ENCODE data around the gene CCL17.

CCL17 gene

DNA sequence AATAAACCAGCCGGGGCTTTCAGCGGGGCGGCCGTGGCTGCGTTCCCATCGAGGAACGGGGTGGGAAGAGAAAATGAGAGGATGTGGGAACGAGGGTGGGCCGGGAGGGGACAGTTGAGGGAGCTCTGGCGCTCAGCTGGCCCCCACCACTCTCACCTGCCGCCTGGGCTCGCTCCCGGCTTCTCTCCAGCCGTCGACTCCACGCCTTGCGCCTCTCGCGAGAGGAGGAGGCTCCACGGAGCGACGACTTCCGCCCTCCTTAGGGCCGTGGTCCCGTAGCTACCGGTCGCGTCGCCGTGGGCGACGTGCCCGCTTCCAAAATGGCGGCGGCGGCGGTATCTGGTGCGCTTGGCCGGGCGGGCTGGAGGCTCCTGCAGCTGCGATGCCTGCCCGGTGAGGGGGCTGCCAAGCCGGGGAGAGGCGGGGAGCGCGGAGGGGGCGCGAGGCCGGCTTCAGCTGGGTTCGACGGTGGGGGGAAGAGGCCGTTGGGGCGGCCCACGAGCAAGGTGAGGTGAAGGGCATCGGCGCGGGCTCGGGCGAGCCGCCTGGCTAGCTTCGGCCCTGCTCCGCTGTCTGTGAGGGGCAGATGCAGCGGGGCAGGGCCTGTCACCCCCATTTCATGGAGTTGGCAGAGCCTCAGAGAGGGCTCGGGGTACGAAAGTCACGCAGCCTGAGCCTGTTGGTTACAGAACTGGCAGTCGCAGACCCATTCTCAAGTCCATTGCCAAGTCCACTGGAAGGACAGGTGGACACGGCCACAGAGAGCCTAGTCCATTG is 42.8 kb downstream of the CCL17 start, which contains the start of the genes CIAPIN1 and COQ9:
CIAPIN1 (minus strand) TSS at position 200 of the 777 bp plus-strand sequence. CDS start 6,457 bp downstream, outside the sequence.
COQ9 (plus strand) TSS at position 294 of the 777 bp plus-strand sequence; CDS start at position 321, 27 bp downstream.
- H3K4ac ChIP-seq (ENCODE audit: low read depth in 1 of 2, low read length in 2 of 2), result peak within 1 kb of the TSS; percentile 96 to 99
- 0% methylated on average over 56 of the region's 68 CpGs for WGBS
- H3K4me2 ChIP-seq (ENCODE audit: low read length, poor library complexity, severe bottlenecking), result peak within 1 kb of the TSS; percentile 58

DNA sequence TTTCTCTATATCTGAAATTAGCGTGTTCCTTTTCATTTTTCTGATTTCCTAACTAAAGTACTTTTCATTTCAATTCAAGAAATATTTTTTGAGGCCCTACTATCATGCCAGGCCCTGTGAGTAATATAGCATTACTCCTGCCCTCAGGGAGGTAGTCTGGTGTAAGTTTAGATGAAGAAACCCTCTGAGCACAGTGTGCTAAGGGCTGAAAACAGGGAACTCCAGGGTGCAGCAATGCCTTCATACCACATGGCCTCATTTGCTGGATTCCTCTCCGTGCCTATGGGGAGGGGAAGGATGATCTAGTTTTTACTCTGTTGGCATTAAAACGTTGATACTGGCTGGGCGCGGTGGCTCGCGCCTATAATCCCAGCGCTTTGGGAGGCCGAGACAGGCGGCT is 47.5 kb downstream of the CCL17 start:
- H3K4ac ChIP-seq (ENCODE audit: low read depth in 1 of 2, low read length in 2 of 2), result no peak overlapping the region
- peaks cover 26% of the 10 kb centered on the region for H3K79me1 ChIP-seq (replicated peaks; ENCODE audit: low read length, poor library complexity, severe bottlenecking)
- no peaks in the 10 kb centered on the region for H3K27me3 ChIP-seq (ENCODE audit: control insufficient read depth in 1 of 2, insufficient read depth in 1 of 2, low read length in 2 of 2)
- H2AK5ac ChIP-seq (ENCODE audit: low read length, severe bottlenecking), result no peak overlapping the region
- peaks cover 32 to 62% of the 10 kb centered on the region in 2 experiments for H3K36me3 ChIP-seq (ENCODE audit: control insufficient read depth in 1 of 2, insufficient read depth in 2 of 2, low read depth in 1 of 2, low read length in 2 of 2)
- H2BK12ac ChIP-seq (ENCODE audit: low read length in 2 of 2), result no peak overlapping the region
- DNase-seq, result no peak
- 99% methylated on average over 10 of the region's 10 CpGs for WGBS
- H4K8ac ChIP-seq (ENCODE audit: low read length), result no peak overlapping the region
- peak overlapping the region; percentile 6 for H3K9ac ChIP-seq (ENCODE audit: low read length)
- no peak overlapping the region for H2BK5ac ChIP-seq (ENCODE audit: low read depth, low read length, poor library complexity, severe bottlenecking)
- no peak overlapping the region for H3K4me2 ChIP-seq (ENCODE audit: low read length, poor library complexity, severe bottlenecking)
- no peak overlapping the region for H3K4me3 ChIP-seq (ENCODE audit: insufficient read depth in 1 of 2, low read depth in 1 of 2, low read length in 2 of 2)
- no peak overlapping the region for H3K18ac ChIP-seq (ENCODE audit: low read depth in 1 of 2, low read length in 2 of 2)
- H3K23ac ChIP-seq (ENCODE audit: low read length in 2 of 2), result no peak overlapping the region
- no peak overlapping the region for H3K14ac ChIP-seq (ENCODE audit: low read length in 2 of 2)
- no peaks in the 10 kb centered on the region for H3K9me3 ChIP-seq (ENCODE audit: control insufficient read depth, low read length)
- no peak overlapping the region for H3K27ac ChIP-seq (ENCODE audit: low read length, poor library complexity, severe bottlenecking)
- H4K91ac ChIP-seq (ENCODE audit: low read length), result no peak overlapping the region
- H3K4me1 ChIP-seq (ENCODE audit: control insufficient read depth, insufficient read depth, low read depth, low read length), result peaks cover 3% of the 10 kb centered on the region
- no peak overlapping the region for H2AFZ ChIP-seq (ENCODE audit: low read depth, low read length)
- no peak overlapping the region for H2BK15ac ChIP-seq (ENCODE audit: low read depth, poor library complexity, severe bottlenecking)
- no peak overlapping the region for H2BK120ac ChIP-seq (ENCODE audit: low read depth, low read length)

More for the DNA sequence above, 42.8 kb downstream of the CCL17 start, which contains the start of the genes CIAPIN1 and COQ9:
- peak within 1 kb of the TSS; percentile 96 to 97 for H3K4me3 ChIP-seq (ENCODE audit: insufficient read depth in 1 of 2, low read depth in 1 of 2, low read length in 2 of 2)
- H2AK5ac ChIP-seq (ENCODE audit: low read length, severe bottlenecking), result peak within 1 kb of the TSS; percentile 43
- H3K18ac ChIP-seq (ENCODE audit: low read depth in 1 of 2, low read length in 2 of 2), result peak within 1 kb of the TSS; percentile 97 to 98
- H4K91ac ChIP-seq (ENCODE audit: low read length), result peak within 1 kb of the TSS; percentile 94
- no peaks in the 10 kb centered on the region for H3K27me3 ChIP-seq (ENCODE audit: control insufficient read depth in 1 of 2, insufficient read depth in 1 of 2, low read length in 2 of 2)
- peaks cover 7 to 16% of the 10 kb centered on the region in 2 experiments for H3K36me3 ChIP-seq (ENCODE audit: control insufficient read depth in 1 of 2, insufficient read depth in 2 of 2, low read depth in 1 of 2, low read length in 2 of 2)
- H3K23ac ChIP-seq (ENCODE audit: low read length in 2 of 2), result peak within 1 kb of the TSS in 1 of 2 experiments; percentile 100
- peak within 1 kb of the TSS; percentile 92 for H2BK5ac ChIP-seq (ENCODE audit: low read depth, low read length, poor library complexity, severe bottlenecking)
- peak within 1 kb of the TSS; percentile 66 for H3K27ac ChIP-seq (ENCODE audit: low read length, poor library complexity, severe bottlenecking)
- H3K14ac ChIP-seq (ENCODE audit: low read length in 2 of 2), result peak within 1 kb of the TSS; percentile 96 to 99
- H3K9ac ChIP-seq (ENCODE audit: low read length), result peak within 1 kb of the TSS; percentile 95
- H3K79me1 ChIP-seq (replicated peaks; ENCODE audit: low read length, poor library complexity, severe bottlenecking), result peaks cover 32% of the 10 kb centered on the region
- H3K9me3 ChIP-seq (ENCODE audit: control insufficient read depth, low read length), result no peaks in the 10 kb centered on the region
- peak within 1 kb of the TSS; percentile 99 for H4K8ac ChIP-seq (ENCODE audit: low read length)
- H2BK120ac ChIP-seq (ENCODE audit: low read depth, low read length), result peak within 1 kb of the TSS; percentile 96
- H2BK12ac ChIP-seq (ENCODE audit: low read length in 2 of 2), result no peak within 1 kb of the TSS
- H3K4me1 ChIP-seq (ENCODE audit: control insufficient read depth, insufficient read depth, low read depth, low read length), result peaks cover 5% of the 10 kb centered on the region
- DNase-seq, result peak; percentile 94
- H2AFZ ChIP-seq (ENCODE audit: low read depth, low read length), result peak within 1 kb of the TSS; percentile 97
- peak within 1 kb of the TSS; percentile 77 for H2BK15ac ChIP-seq (ENCODE audit: low read depth, poor library complexity, severe bottlenecking)

DNA sequence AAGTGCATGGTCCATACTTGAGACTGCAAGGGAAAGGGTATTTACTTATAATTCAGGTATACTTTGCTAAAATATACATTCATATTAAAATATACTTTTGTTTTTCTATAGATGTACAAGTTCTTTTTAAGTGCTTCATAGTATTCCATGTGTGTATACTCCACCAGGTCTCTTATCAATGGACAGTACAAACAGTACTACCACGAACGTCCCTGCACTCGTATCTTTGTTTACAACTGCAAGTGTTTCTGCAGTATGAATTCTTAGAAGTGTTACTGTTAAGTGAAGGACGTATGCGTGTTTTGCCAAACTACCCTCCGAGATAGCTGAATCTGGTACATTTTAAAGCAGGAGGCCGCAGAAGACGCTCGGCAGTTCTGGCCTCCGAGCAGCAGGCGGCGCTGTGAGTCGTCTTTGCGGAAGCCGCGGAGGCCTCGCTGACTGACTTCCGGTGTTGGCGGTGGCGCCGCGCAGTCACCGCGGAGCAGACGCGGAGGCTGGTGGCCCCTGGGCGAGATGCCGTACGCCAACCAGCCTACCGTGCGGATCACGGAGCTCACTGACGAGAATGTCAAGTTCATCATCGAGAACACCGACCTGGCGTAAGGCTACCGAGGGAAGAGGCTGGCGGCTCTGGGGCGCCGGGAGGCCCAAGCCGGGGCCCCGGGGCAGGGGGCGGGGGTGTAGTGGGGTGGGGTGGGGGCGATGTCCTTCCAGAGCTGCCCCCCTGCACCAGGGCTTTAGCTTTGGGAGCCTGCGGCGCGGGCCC is 57.8 kb downstream of the CCL17 start, which contains the start of gene POLR2C:
POLR2C (plus strand) TSS at position 471 of the 769 bp plus-strand sequence; CDS start at position 517, 46 bp downstream.
- Histone ChIP-seq H3K18ac (ENCODE audit: low read depth in 1 of 2, low read length in 2 of 2) (peak within 1 kb of the TSS; percentile 68 to 73), H2BK5ac (ENCODE audit: low read depth, low read length, poor library complexity, severe bottlenecking) (no peak within 1 kb of the TSS), H4K8ac (ENCODE audit: low read length) (no peak within 1 kb of the TSS), H3K79me1 (replicated peaks; ENCODE audit: low read length, poor library complexity, severe bottlenecking) (peaks cover 8% of the 10 kb centered on the region), H2BK12ac (ENCODE audit: low read length in 2 of 2) (no peak within 1 kb of the TSS), H3K36me3 (ENCODE audit: control insufficient read depth in 1 of 2, insufficient read depth in 2 of 2, low read depth in 1 of 2, low read length in 2 of 2) (peaks cover 41 to 75% of the 10 kb centered on the region in 2 experiments), H3K4me2 (ENCODE audit: low read length, poor library complexity, severe bottlenecking) (peak within 1 kb of the TSS; percentile 68), H2AFZ (ENCODE audit: low read depth, low read length) (no peak within 1 kb of the TSS), H3K4me1 (ENCODE audit: control insufficient read depth, insufficient read depth, low read depth, low read length) (peaks cover 8% of the 10 kb centered on the region), H3K4me3 (ENCODE audit: insufficient read depth in 1 of 2, low read depth in 1 of 2, low read length in 2 of 2) (peak within 1 kb of the TSS; percentile 72 to 96), H3K27ac (ENCODE audit: low read length, poor library complexity, severe bottlenecking) (no peak within 1 kb of the TSS), H4K91ac (ENCODE audit: low read length) (peak within 1 kb of the TSS; percentile 55), H3K23ac (ENCODE audit: low read length in 2 of 2) (peak within 1 kb of the TSS in 1 of 2 experiments; percentile 23), H3K14ac (ENCODE audit: low read length in 2 of 2) (peak within 1 kb of the TSS in 1 of 2 experiments; percentile 70), H2BK15ac (ENCODE audit: low read depth, poor library complexity, severe bottlenecking) (peak within 1 kb of the TSS; percentile 13), H3K9me3 (ENCODE audit: control insufficient read depth, low read length) (no peaks in the 10 kb centered on the region), H2AK5ac (ENCODE audit: low read length, severe bottlenecking) (no peak within 1 kb of the TSS), H3K9ac (ENCODE audit: low read length) (peak within 1 kb of the TSS; percentile 94), H3K27me3 (ENCODE audit: control insufficient read depth in 1 of 2, insufficient read depth in 1 of 2, low read length in 2 of 2) (no peaks in the 10 kb centered on the region), H2BK120ac (ENCODE audit: low read depth, low read length) (peak within 1 kb of the TSS; percentile 8), H3K4ac (ENCODE audit: low read depth in 1 of 2, low read length in 2 of 2) (peak within 1 kb of the TSS; percentile 15 to 88)
- 1% methylated on average over 40 of the region's 47 CpGs for WGBS
- DNase-seq, result peak; percentile 88
